ENCODE data around the gene LIME1.

- TF ChIP-seq CTCF (IDR thresholded peaks at IDR 0.05) (no peak), KDM5A (IDR thresholded peaks at IDR 0.05) (no peak), RARB (CRISPR knock-in tag; IDR thresholded peaks at IDR 0.05) (no peak), POLR2A (IDR thresholded peaks at IDR 0.05; ENCODE audit: low read length) (no peak)
Measured at GRCh38 chr20:63745961-63746731, 9.7 kb downstream of the LIME1 start.
